Neural cell (in vitro differentiated cells): Measurements from ENCODE around the gene ARHGDIG. TPM values are rescaled to one million over a fixed set of nuclear protein-coding genes. Genes with fewer than 3 reads are reported as not detected.

Experiments
- H2AFZ ChIP-seq: fragments of 200-600, 300-800 bp; sonication (generic), shearing (Covaris generic); 2 replicates; pipeline ENCODE4 v1.6.0; 2014; ENCODE audit warnings: low read depth, mild to moderate bottlenecking, antibody characterized with exemption, low read length, moderate library complexity
- H3F3A ChIP-seq: fragments of 200-600 bp; shearing (Covaris generic); 2 replicates; pipeline ENCODE4 v1.6.1; 2016; ENCODE audit warnings: mild to moderate bottlenecking, moderate library complexity, mixed read lengths, antibody characterized with exemption, low read length; ENCODE audit not compliant: insufficient read depth, poor library complexity, severe bottlenecking
- H3K27ac ChIP-seq: fragments of 200-600, 300-800 bp; sonication (generic), shearing (Covaris generic); 2 replicates; pipeline ENCODE4 v1.5.1; 2014; ENCODE audit warnings: mild to moderate bottlenecking, low read length, moderate library complexity
- H3K27me3 ChIP-seq: fragments of 300-800, 200-600 bp; sonication (generic), shearing (Covaris generic); 2 replicates; pipeline ENCODE4 v1.6.0; 2014; ENCODE audit warnings: mild to moderate bottlenecking, low read depth, low read length, moderate library complexity; ENCODE audit not compliant: insufficient read depth
- H3K36me3 ChIP-seq: fragments of 300-800, 200-600 bp; sonication (generic), shearing (Covaris generic); 2 replicates; pipeline ENCODE4 v1.5.1; 2014; ENCODE audit warnings: mild to moderate bottlenecking, antibody characterized with exemption, low read length, moderate library complexity; ENCODE audit not compliant: insufficient read depth
- H3K4me2 ChIP-seq: fragments of 300-800, 200-600 bp; sonication (generic), shearing (Covaris generic); 2 replicates; pipeline ENCODE4 v1.6.0; 2014; ENCODE audit warnings: mild to moderate bottlenecking, low read length
- H3K4me3 ChIP-seq: fragments of 300-800, 200-600 bp; sonication (generic), shearing (Covaris generic); 2 replicates; pipeline ENCODE4 v1.5.1; 2014; ENCODE audit warnings: mild to moderate bottlenecking, low read length, moderate library complexity
- H3K79me2 ChIP-seq: fragments of 200-600 bp; shearing (Covaris generic); replicated peaks from 2 replicates; pipeline ENCODE4 v1.6.0; 2014; ENCODE audit warnings: mild to moderate bottlenecking, low read length, moderate library complexity; ENCODE audit not compliant: insufficient read depth
- H3K9ac ChIP-seq: fragments of 300-800, 200-600 bp; sonication (generic), shearing (Covaris generic); 2 replicates; pipeline ENCODE4 v1.6.1; 2016; ENCODE audit warnings: mild to moderate bottlenecking, low read length, mixed read lengths
- H3K9me2 ChIP-seq: fragments of 200-600 bp; shearing (Covaris generic); 2 replicates; pipeline ENCODE4 v1.6.1; 2016; ENCODE audit warnings: mild to moderate bottlenecking, low read length, mixed read lengths; ENCODE audit not compliant: insufficient read depth
- H3K9me3 ChIP-seq: fragments of 200-600, 300-800 bp; sonication (generic), shearing (Covaris generic); 2 replicates; pipeline ENCODE4 v1.6.1; 2016; ENCODE audit warnings: mild to moderate bottlenecking, mixed run types, low read length, moderate library complexity, mixed read lengths
- H4K20me1 ChIP-seq: fragments of 200-600 bp; shearing (Covaris generic); 2 replicates; pipeline ENCODE4 v1.6.1; 2016; ENCODE audit warnings: mild to moderate bottlenecking, mixed run types; ENCODE audit not compliant: insufficient read depth
- CTCF ChIP-seq: fragments of 450-650 bp; IDR thresholded peaks from 2 replicates; pipeline ENCODE4 v1.5.1; 2014; ENCODE audit warnings: antibody characterized with exemption, mild to moderate bottlenecking, moderate library complexity; ENCODE audit not compliant: poor library complexity, severe bottlenecking
- EP300 ChIP-seq: fragments of 450-650 bp; conservative IDR thresholded peaks from 2 replicates; pipeline ENCODE4 v1.6.1; 2014; ENCODE audit warnings: antibody characterized with exemption, mild to moderate bottlenecking, moderate library complexity; ENCODE audit not compliant: poor library complexity, severe bottlenecking
- EZH2 ChIP-seq: fragments of 200-600, 300-800 bp; shearing (Covaris generic), sonication (generic); IDR thresholded peaks from 2 replicates; pipeline ENCODE4 v1.6.1; 2014; ENCODE audit warnings: antibody characterized with exemption, low read length, borderline replicate concordance, mild to moderate bottlenecking; ENCODE audit not compliant: insufficient read depth, poor library complexity, severe bottlenecking
- MXI1 ChIP-seq: fragments of 450-650 bp; conservative IDR thresholded peaks from 2 replicates; pipeline ENCODE4 v1.6.1; 2014; ENCODE audit warnings: antibody characterized with exemption, mild to moderate bottlenecking; ENCODE audit not compliant: poor library complexity, severe bottlenecking
- POLR2AphosphoS5 ChIP-seq: IDR thresholded peaks from 2 replicates; pipeline ENCODE4 v1.6.1; 2012
- RAD21 ChIP-seq: fragments of 450-650 bp; conservative IDR thresholded peaks from 2 replicates; pipeline ENCODE4 v1.6.1; 2014; ENCODE audit warnings: antibody characterized with exemption, mild to moderate bottlenecking, moderate library complexity
- REST ChIP-seq: IDR thresholded peaks from 2 replicates; pipeline ENCODE4 v1.6.1; 2012; ENCODE audit warnings: borderline replicate concordance
- SMC3 ChIP-seq: fragments of 450-650 bp; conservative IDR thresholded peaks from 2 replicates; pipeline ENCODE4 v1.6.1; 2014; ENCODE audit warnings: antibody characterized with exemption, mild to moderate bottlenecking, moderate library complexity; ENCODE audit not compliant: poor library complexity
- TAF1 ChIP-seq: IDR thresholded peaks from 2 replicates; pipeline ENCODE4 v1.6.1; 2012; ENCODE audit warnings: low read depth
- polyA plus RNA-seq: library from polyadenylated mRNA; depleted of rRNA; stranded (reverse); fragments of >200 nt; gene quantifications from 2 replicates; pipeline ENCODE4 v1.2.3, GENCODE V29; 2014

The ARHGDIG gene
- polyA plus RNA-seq, 1 donor from 2014 or later, result 176 TPM

- Histone ChIP-seq H2AFZ (no peak overlapping the region), H3K27ac (no peak overlapping the region), H3K36me3 (no peaks in the 10 kb centered on the region)
These were observed 20.8 kb downstream of the ARHGDIG start for GRCh38 chr16:301235-301634.

GRCh38 chr16:301950-302349 lies 21.6 kb downstream of the ARHGDIG start:
- Histone ChIP-seq H3K9ac (no peak overlapping the region), H2AFZ (no peak overlapping the region), H3K36me3 (no peaks in the 10 kb centered on the region), H4K20me1 (no peaks in the 10 kb centered on the region), H3K4me2 (no peak overlapping the region), H3K27ac (no peak overlapping the region), H3K4me3 (no peak overlapping the region), H3K79me2 (no peaks in the 10 kb centered on the region), H3K9me2 (no peaks in the 10 kb centered on the region), H3F3A (no peaks in the 10 kb centered on the region), H3K27me3 (no peaks in the 10 kb centered on the region), H3K9me3 (no peaks in the 10 kb centered on the region)
- TF ChIP-seq SMC3 (no peak), EP300 (no peak), RAD21 (no peak), REST (no peak), EZH2 (no peak), POLR2AphosphoS5 (no peak), TAF1 (no peak), CTCF (no peak), MXI1 (no peak)

More at GRCh38 chr16:301235-301634, 20.8 kb downstream of the ARHGDIG start:
- Histone ChIP-seq H3K9ac (no peak overlapping the region), H3K4me3 (no peak overlapping the region), H3K79me2 (no peaks in the 10 kb centered on the region), H3K27me3 (no peaks in the 10 kb centered on the region), H4K20me1 (no peaks in the 10 kb centered on the region), H3K9me2 (no peaks in the 10 kb centered on the region), H3K4me2 (no peak overlapping the region), H3F3A (no peaks in the 10 kb centered on the region), H3K9me3 (no peaks in the 10 kb centered on the region)
- TF ChIP-seq EP300 (no peak), CTCF (no peak), SMC3 (no peak), MXI1 (no peak), POLR2AphosphoS5 (no peak)
